Fibroblast of villous mesenchyme (primary cell): Measurements from ENCODE around the gene DNASE1. TPM values are rescaled to one million over a fixed set of nuclear protein-coding genes. Genes with fewer than 3 reads are reported as not detected.

Experiments
- DNase-seq: peaks from one replicate; pipeline ENCODE4 v3.0.0-alpha.2; 2010; ENCODE audit warnings: low read depth
- H3K4me3 ChIP-seq: 2 replicates; pipeline ENCODE4 v1.5.1; 2011; ENCODE audit warnings: low read depth, mild to moderate bottlenecking, low read length
- total RNA-seq: library from RNA; depleted of rRNA; stranded (reverse); fragments of >200 nt; gene quantifications from 2 replicates; pipeline ENCODE4 v1.2.3, GENCODE V29; 2012
- TF ChIP-seq, protein P1 (sequence below): IDR thresholded peaks from 2 replicates; pipeline ENCODE4 v1.5.1; 2012; ENCODE audit warnings: low read depth, mild to moderate bottlenecking, low read length; ENCODE audit not compliant: insufficient read depth

The DNASE1 gene
- total RNA-seq, 1 donor: 16.4 TPM

DNA sequence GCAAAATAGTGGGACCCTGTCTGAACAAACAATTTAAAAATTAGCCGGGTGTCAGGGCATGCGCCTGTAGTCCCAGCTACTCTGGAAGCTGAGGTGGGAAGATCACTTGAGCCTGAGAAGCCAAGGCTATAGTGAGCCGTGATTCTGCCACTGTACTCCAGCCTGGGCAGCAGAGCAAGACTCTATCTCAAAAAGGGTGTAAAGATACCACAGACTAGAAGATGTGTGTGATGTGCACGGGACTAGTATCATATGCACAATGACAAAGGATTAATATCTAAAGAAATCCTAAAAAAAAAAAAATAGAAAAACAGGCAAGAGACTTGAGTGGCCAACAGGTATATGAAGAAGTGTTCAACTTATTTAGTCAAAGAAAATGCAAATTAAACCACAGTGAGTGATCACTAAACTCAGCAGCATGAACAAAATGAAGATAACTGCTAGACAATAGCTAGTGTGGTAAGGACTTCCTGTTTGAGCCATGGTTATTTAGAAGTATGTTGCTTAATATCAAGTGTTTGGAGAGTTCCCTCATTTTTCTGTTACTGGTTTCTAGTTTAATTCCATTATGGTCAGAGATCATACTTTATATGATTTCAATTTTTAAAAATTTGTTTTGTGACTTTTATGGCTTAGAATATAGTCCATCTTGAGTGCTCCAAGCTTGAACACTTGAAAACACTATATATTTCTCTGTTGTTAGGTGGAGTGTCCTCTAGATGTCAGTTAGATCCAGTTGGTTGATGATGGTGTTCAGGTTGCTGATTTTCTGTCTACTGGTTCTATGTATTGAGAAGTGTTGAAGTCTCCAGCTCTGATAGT is 28.4 kb upstream of the DNASE1 start:
- no peak for DNase-seq
- TF ChIP-seq, protein P1, sequence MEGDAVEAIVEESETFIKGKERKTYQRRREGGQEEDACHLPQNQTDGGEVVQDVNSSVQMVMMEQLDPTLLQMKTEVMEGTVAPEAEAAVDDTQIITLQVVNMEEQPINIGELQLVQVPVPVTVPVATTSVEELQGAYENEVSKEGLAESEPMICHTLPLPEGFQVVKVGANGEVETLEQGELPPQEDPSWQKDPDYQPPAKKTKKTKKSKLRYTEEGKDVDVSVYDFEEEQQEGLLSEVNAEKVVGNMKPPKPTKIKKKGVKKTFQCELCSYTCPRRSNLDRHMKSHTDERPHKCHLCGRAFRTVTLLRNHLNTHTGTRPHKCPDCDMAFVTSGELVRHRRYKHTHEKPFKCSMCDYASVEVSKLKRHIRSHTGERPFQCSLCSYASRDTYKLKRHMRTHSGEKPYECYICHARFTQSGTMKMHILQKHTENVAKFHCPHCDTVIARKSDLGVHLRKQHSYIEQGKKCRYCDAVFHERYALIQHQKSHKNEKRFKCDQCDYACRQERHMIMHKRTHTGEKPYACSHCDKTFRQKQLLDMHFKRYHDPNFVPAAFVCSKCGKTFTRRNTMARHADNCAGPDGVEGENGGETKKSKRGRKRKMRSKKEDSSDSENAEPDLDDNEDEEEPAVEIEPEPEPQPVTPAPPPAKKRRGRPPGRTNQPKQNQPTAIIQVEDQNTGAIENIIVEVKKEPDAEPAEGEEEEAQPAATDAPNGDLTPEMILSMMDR: no peak

DNA sequence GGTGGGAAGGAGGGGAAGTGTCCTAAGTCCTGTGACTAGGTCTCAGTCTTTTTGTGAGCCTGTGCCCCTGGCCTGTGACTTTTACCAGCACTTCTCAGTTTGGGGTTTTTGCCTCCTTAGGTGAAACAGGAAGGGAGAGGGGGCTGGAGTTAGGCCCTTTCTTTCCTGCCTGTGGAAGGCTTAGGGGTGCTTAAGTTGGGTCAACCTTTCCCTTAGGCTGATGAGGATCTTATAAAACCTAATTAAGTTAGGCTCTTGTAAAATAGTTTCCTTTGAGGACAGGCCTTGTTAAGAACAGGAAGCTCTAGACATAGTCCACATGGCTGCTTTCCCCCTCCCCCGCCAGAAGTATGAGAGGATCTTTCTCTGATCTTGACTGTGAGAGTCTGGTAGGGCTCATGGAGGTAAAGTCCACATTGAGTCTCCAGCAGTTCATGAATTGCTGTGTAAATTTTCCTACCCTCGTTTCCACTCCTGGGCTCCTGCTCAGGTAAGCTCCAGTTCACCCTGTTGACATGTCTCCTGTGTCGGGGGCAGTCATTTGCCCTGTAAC is 17.0 kb upstream of the DNASE1 start:
- TF ChIP-seq, protein P1: no peak
- no peak overlapping the region for H3K4me3 ChIP-seq
- peak; percentile 77 for DNase-seq

More for the DNA sequence above, 28.4 kb upstream of the DNASE1 start:
- no peak overlapping the region for H3K4me3 ChIP-seq

DNA sequence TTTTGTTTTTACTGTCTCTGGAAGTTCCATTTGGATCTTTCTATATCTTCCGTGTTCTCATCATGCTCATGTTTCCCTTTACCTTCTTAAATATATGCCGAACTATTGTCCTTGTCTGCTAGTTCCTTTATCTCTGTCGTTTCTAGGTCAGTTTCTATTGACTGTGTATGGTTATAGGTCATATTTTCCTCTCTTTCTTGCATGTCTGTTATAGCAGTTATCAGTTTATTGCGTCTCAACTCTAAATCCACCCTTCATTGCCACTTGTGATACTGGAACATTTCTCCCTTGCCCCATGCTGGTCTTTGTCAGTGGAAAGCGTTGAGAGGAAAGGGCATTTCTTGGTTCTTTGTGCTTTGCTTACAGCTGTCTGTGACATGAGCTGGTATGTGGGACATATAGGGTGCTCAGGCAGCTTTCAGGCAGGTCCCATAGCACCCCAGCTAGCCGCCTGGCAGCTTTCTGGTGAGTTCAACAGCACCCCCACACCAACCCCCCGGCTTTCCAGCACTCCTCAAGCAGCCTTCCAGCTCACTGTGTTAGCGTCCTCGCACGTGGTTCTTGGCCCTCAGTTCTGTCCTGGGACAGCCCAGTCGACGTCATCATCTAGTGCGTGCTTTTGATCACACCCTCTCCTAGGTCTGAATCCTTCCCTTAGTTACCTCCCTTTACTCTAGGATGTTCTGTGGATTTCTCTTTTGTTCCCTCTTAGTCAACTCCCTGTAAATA is 15.4 kb upstream of the DNASE1 start:
- TF ChIP-seq, protein P1: no peak
- no peak for DNase-seq
- H3K4me3 ChIP-seq: no peak overlapping the region

DNA sequence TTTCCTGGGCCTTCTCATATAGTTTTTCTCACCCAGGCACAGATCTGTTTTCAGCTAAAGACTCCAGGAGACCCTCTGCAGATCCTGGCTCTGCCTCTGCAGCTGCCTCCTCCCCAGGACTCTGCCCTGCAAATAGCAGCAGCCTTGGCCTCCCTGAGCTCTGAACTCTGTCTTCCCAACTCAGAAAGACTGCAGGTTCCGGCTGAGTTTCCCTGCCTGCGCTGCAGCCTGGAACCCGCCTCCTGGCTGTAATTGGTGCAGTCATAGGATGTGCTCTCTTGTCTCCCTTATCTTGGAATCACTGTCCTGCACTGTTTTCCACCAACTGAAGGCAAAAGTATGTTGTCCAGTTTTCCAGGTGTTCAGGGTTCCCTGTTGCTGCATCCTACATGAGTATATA is 14.3 kb upstream of the DNASE1 start:
- DNase-seq: no peak
- TF ChIP-seq, protein P1: no peak
- H3K4me3 ChIP-seq: no peak overlapping the region

DNA sequence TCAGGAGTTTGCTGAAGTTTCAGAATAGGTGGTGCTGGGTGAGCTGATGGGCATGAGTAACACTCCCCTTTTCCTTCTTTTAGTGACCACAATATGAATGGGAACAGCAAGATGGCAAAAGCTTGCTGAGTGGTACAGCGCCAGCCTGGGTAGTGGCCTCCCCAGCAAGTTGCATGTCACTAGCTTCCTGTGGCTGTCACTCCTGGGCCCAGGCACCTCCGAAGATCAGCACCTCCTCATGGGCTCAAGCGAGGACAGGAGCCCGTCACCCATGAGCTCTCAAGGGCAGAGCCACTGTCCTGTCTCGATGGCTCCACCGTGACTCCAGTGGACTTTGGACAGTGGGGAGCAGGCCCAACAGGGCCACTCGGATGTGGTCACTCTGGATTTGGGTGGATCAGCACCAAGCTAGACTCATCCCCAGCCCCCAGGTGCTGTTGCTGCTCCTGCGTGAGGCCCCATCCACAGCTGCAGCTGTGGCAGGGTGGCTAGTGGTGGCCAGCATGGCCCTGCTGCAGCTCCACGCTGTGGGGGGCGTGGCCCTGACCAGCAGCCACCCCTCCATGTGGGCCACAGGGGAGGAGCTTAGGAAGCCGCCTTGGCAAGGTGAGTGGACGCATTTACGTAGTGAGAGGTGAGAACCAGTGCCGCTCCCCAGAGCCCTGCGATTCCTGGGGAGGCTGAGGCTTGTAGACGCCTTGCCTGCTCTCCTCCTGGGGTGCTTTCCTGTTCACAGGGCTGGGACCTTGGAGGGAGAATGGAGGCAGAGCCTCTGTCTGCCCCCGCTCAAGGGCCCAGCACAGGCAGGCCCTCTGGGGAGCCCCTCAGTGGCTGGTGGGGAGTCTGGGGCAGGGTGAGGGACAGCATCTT is 13.6 kb upstream of the DNASE1 start:
- DNase-seq: no peak
- no peak overlapping the region for H3K4me3 ChIP-seq
- TF ChIP-seq, protein P1: no peak

DNA sequence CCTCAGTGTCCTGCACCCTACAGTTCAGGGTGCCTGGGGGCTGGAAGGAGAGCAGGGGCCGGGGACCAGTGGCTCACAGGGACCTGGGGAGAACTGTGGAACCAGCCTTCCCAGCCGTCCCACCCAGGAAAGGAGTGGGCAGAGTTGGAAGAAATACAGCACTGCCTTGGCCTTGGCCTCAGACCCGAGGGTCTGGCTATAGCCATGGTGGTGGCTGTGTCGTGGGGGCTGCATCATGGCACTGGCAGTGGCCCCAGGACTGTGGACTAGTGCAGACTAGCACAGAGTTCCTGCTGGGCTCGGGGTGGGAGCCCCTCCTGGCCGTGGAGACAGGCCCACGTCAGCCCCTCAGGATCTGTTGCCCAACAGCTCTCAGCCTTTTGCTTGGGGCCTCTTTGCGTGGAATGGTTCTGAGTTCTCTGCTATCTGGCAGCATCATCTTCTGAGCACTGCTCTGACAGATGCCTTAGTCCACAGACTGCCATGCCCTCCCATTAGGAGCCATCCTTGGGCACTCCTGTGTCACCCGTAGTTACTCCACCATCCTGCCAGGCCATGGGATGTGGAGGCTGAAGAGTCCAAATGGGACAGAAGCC is 12.6 kb upstream of the DNASE1 start:
- no peak for DNase-seq
- TF ChIP-seq, protein P1: no peak

More for the DNA sequence above, 12.6 kb upstream of the DNASE1 start:
- no peak overlapping the region for H3K4me3 ChIP-seq
